ENCODE results near the gene BID. TPM values are rescaled to one million over a fixed set of nuclear protein-coding genes. Genes with fewer than 3 reads are reported as not detected.
"Not testable (repeated sequence)": the region's sequence is repeated elsewhere in the genome, so short reads cannot be mapped to it uniquely, and the experiment has no call there.

BID gene
- total RNA-seq, 1 experiment from 2014 or later, result 66.7 TPM

DNA sequence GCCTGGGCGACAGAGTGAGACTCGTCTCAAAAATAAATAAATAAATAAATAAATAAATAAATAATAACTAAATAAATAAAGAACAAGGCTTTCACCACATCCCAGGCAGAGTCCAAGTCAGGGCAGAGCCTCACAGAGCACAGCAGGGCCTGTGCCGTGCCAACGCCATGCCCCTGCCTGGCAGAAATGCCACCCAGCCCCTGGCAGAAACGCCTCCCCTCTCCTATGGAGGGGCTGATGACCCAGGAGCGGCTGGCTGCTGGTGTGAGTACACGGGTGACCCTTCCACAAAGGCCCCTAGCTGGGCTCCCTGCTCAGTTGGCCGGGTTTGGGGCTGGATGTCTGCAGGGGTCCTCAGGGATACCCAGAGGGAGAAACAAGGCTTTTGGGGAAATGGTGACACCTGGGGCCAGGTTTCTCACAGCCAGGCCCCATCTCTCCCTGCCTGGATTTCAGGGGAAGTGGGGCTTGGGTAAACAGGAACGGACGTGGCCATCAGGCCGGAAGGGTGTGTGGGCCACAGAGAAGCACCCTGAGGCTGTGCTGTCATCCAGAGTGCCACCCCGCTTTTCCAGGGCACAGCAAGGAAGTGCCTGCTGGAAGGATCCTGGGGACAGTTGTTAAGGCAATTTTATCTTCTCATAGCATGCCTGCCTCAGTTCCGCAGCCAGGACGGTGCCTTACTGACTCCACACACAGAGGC, 5.1 kb downstream of the BID start:
- Histone ChIP-seq H3K4me1 (ENCODE audit: control insufficient read depth, insufficient read depth, low read length) (peaks cover 16% of the 10 kb centered on the region), H3K27ac (ENCODE audit: low read length) (no peak overlapping the region), H3K4me3 (ENCODE audit: low read depth in 2 of 2, low read length in 2 of 2) (no peak overlapping the region), H3K9me3 (ENCODE audit: control insufficient read depth, insufficient read depth, low read depth, low read length) (no peaks in the 10 kb centered on the region), H3K36me3 (ENCODE audit: control insufficient read depth, insufficient read depth, low read length) (no peaks in the 10 kb centered on the region), H3K27me3 (ENCODE audit: control insufficient read depth, insufficient read depth, low read length) (no peaks in the 10 kb centered on the region)
- POLR2A ChIA-PET, result no interaction called here
- no TSS peak for BruUV-seq (replicated peaks)
- intact Hi-C loops (cut with micrococcal nuclease; ENCODE audit: unreplicated experiment) (no loop called here), in situ Hi-C loops (cut with HindIII; ENCODE audit: low pct_unique_long_range_greater_than_20kb, low sequenced_read_pairs) (no loop called here)
- TF ChIP-seq, protein P1, sequence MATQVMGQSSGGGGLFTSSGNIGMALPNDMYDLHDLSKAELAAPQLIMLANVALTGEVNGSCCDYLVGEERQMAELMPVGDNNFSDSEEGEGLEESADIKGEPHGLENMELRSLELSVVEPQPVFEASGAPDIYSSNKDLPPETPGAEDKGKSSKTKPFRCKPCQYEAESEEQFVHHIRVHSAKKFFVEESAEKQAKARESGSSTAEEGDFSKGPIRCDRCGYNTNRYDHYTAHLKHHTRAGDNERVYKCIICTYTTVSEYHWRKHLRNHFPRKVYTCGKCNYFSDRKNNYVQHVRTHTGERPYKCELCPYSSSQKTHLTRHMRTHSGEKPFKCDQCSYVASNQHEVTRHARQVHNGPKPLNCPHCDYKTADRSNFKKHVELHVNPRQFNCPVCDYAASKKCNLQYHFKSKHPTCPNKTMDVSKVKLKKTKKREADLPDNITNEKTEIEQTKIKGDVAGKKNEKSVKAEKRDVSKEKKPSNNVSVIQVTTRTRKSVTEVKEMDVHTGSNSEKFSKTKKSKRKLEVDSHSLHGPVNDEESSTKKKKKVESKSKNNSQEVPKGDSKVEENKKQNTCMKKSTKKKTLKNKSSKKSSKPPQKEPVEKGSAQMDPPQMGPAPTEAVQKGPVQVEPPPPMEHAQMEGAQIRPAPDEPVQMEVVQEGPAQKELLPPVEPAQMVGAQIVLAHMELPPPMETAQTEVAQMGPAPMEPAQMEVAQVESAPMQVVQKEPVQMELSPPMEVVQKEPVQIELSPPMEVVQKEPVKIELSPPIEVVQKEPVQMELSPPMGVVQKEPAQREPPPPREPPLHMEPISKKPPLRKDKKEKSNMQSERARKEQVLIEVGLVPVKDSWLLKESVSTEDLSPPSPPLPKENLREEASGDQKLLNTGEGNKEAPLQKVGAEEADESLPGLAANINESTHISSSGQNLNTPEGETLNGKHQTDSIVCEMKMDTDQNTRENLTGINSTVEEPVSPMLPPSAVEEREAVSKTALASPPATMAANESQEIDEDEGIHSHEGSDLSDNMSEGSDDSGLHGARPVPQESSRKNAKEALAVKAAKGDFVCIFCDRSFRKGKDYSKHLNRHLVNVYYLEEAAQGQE (IDR thresholded peaks at IDR 0.05; ENCODE audit: insufficient read depth in 1 of 2, low read depth in 2 of 2, low read length in 1 of 2), result no peak
- TF ChIP-seq SIN3A (IDR thresholded peaks at IDR 0.05; ENCODE audit: borderline replicate concordance, insufficient read depth, low read depth, low read length) (no peak), POLR2AphosphoS5 (IDR thresholded peaks at IDR 0.05; ENCODE audit: low read depth, low read length) (no peak), TCF7L2 (IDR thresholded peaks at IDR 0.05; ENCODE audit: low read depth, low read length) (no peak)
- TF ChIP-seq, protein P2, sequence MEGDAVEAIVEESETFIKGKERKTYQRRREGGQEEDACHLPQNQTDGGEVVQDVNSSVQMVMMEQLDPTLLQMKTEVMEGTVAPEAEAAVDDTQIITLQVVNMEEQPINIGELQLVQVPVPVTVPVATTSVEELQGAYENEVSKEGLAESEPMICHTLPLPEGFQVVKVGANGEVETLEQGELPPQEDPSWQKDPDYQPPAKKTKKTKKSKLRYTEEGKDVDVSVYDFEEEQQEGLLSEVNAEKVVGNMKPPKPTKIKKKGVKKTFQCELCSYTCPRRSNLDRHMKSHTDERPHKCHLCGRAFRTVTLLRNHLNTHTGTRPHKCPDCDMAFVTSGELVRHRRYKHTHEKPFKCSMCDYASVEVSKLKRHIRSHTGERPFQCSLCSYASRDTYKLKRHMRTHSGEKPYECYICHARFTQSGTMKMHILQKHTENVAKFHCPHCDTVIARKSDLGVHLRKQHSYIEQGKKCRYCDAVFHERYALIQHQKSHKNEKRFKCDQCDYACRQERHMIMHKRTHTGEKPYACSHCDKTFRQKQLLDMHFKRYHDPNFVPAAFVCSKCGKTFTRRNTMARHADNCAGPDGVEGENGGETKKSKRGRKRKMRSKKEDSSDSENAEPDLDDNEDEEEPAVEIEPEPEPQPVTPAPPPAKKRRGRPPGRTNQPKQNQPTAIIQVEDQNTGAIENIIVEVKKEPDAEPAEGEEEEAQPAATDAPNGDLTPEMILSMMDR (IDR thresholded peaks at IDR 0.05), result no peak
- CTCF ChIA-PET, result no interaction called here
- DNase-seq (ENCODE audit: low read depth, low spot score), result no peak
- ATAC-seq, result no peak

GRCh38 chr22:17767233-17768065, 6.8 kb downstream of the BID start:
- TF ChIP-seq, protein P1 (IDR thresholded peaks at IDR 0.05; ENCODE audit: insufficient read depth in 1 of 2, low read depth in 2 of 2, low read length in 1 of 2), result no peak
- TF ChIP-seq, protein P2 (IDR thresholded peaks at IDR 0.05), result no peak
- TF ChIP-seq TCF7L2 (IDR thresholded peaks at IDR 0.05; ENCODE audit: low read depth, low read length), result no peak
- no peak for TF ChIP-seq SIN3A (IDR thresholded peaks at IDR 0.05; ENCODE audit: borderline replicate concordance, insufficient read depth, low read depth, low read length)
- TF ChIP-seq POLR2AphosphoS5 (IDR thresholded peaks at IDR 0.05; ENCODE audit: low read depth, low read length), result no peak
- Histone ChIP-seq H3K4me1 (ENCODE audit: control insufficient read depth, insufficient read depth, low read length) (peaks cover 12% of the 10 kb centered on the region), H3K9me3 (ENCODE audit: control insufficient read depth, insufficient read depth, low read depth, low read length) (no peaks in the 10 kb centered on the region), H3K4me3 (ENCODE audit: low read depth in 2 of 2, low read length in 2 of 2) (no peak overlapping the region), H3K27ac (ENCODE audit: low read length) (no peak overlapping the region), H3K27me3 (ENCODE audit: control insufficient read depth, insufficient read depth, low read length) (no peaks in the 10 kb centered on the region), H3K36me3 (ENCODE audit: control insufficient read depth, insufficient read depth, low read length) (no peaks in the 10 kb centered on the region)
- CTCF ChIA-PET, result interaction anchor here (0.7 to 0.9 kb wide), 2 partner anchors 60 to 70 kb away, joined by 4 to 5 read pairs; no protein-coding TSS in a partner anchor
- DNase-seq (ENCODE audit: low read depth, low spot score) (no peak), ATAC-seq (no peak)
- POLR2A ChIA-PET, result interaction anchor here (0.7 kb wide), 1 partner anchor 18 kb away, joined by 4 read pairs; no protein-coding TSS in a partner anchor
- in situ Hi-C loops (cut with HindIII; ENCODE audit: low pct_unique_long_range_greater_than_20kb, low sequenced_read_pairs), result no loop called here
- intact Hi-C loops (cut with micrococcal nuclease; ENCODE audit: unreplicated experiment), result no loop called here
- BruUV-seq (replicated peaks), result no TSS peak

DNA sequence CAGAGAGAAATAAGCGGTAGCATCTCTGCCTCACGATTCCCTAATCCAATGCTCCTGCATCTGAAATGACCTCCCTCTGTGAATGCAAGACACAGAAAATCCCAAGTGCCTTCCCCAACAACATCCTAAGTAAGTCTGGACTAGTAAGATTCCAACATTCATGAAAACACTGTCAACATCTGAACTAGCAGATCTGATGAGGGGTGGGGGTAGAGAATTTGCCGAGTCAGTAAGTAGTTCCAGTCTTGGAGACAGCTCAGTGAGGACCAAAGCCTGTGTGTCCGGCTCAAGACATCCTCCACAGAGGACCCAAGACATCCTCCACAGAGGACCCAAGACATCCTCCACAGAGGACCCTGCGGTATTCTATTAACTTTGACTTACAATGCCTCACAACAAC, 9.4 kb downstream of the BID start:
- intact Hi-C loops (cut with micrococcal nuclease; ENCODE audit: unreplicated experiment); ATAC-seq; BruUV-seq (replicated peaks): not testable (repeated sequence)

More for the DNA sequence above, 9.4 kb downstream of the BID start:
- POLR2A ChIA-PET; H3K27me3 ChIP-seq (ENCODE audit: control insufficient read depth, insufficient read depth, low read length); H3K36me3 ChIP-seq (ENCODE audit: control insufficient read depth, insufficient read depth, low read length); H3K4me1 ChIP-seq (ENCODE audit: control insufficient read depth, insufficient read depth, low read length); H3K4me3 ChIP-seq (ENCODE audit: low read depth in 2 of 2, low read length in 2 of 2); DNase-seq (ENCODE audit: low read depth, low spot score); H3K27ac ChIP-seq (ENCODE audit: low read length); H3K9me3 ChIP-seq (ENCODE audit: control insufficient read depth, insufficient read depth, low read depth, low read length); CTCF ChIA-PET; in situ Hi-C loops (cut with HindIII; ENCODE audit: low pct_unique_long_range_greater_than_20kb, low sequenced_read_pairs): not testable (repeated sequence)
